ENCODE results near the gene ECM2.

- TF ChIP-seq CTCF (IDR thresholded peaks at IDR 0.05) (no peak), POLR2A (IDR thresholded peaks at IDR 0.05) (no peak), EP300 (IDR thresholded peaks at IDR 0.05) (no peak)
Measured at GRCh38 chr9:92514635-92515034, 21.2 kb downstream of the ECM2 start.

Measured in tibial nerve (tissue), 4 donors.